Measurements from ENCODE around the gene RBM8A. TPM values are rescaled to one million over a fixed set of nuclear protein-coding genes. Genes with fewer than 3 reads are reported as not detected.

The RBM8A gene
- total and polyA plus RNA-seq, 9 of the 15 experiments (the other 6 are each of a cell fraction or from before 2014, with no cell fraction given) = 215 to 1,035 (median 291) TPM

GRCh38 chr1:145936247-145936646 is 9.0 kb upstream of the RBM8A start (continued):
- no peak for TF ChIP-seq BCLAF1 (IDR thresholded peaks at IDR 0.05; ENCODE audit: borderline replicate concordance in 1 of 2, control insufficient read depth in 1 of 2, low read depth in 2 of 2, low read length in 1 of 2)
- no peak for TF ChIP-seq IRF2 (CRISPR knock-in tag; IDR thresholded peaks at IDR 0.05)
- TF ChIP-seq ATF6 (CRISPR knock-in tag; IDR thresholded peaks at IDR 0.05) = no peak
- no peak for TF ChIP-seq ZNF644 (tag; IDR thresholded peaks at IDR 0.05; ENCODE audit: low read depth)
- TF ChIP-seq TSHZ1 (CRISPR knock-in tag; IDR thresholded peaks at IDR 0.05) = no peak
- TF ChIP-seq HDAC3 (IDR thresholded peaks at IDR 0.05; ENCODE audit: borderline replicate concordance, partially characterized antibody) = no peak
- TF ChIP-seq ZBTB5 (IDR thresholded peaks at IDR 0.05) = no peak
- TF ChIP-seq ZFP91 (CRISPR knock-in tag; IDR thresholded peaks at IDR 0.05) = no peak
- no peak for TF ChIP-seq DMBX1 (CRISPR knock-in tag; IDR thresholded peaks at IDR 0.05; ENCODE audit: borderline replicate concordance)
- no peak for TF ChIP-seq MED1 (CRISPR knock-in tag; IDR thresholded peaks at IDR 0.05; ENCODE audit: borderline replicate concordance)

Measured in K562 (cell line).